CD4-positive, CD25-positive, alpha-beta regulatory T cell (primary cell): ENCODE results near the gene SLC7A5. TPM values are rescaled to one million over a fixed set of nuclear protein-coding genes. Genes with fewer than 3 reads are reported as not detected.
"Not testable (repeated sequence)": the region's sequence is repeated elsewhere in the genome, so short reads cannot be mapped to it uniquely, and the experiment has no call there.

Source experiments
- ATAC-seq, 2 donors: fragments of 150-1000 bp; cut with Tn5 transposase; one replicate each; pipeline ENCODE4 v1.10.0; 2021; ENCODE audit warnings: low read depth in 2 of 2, moderate number of reproducible peaks in 2 of 2, moderate library complexity in 1 of 2
- DNase-seq, 3 donors: peaks; one replicate each; pipeline versions ENCODE4 v3.0.0 to v3.0.0-alpha.2; 2012 to 2022; ENCODE audit warnings: mixed read lengths in 1 of 3
- H3K27ac ChIP-seq: one replicate; pipeline ENCODE4 v1.7.0; 2013; ENCODE audit warnings: mild to moderate bottlenecking, low read length; ENCODE audit not compliant: insufficient read depth, poor library complexity, severe bottlenecking
- H3K27me3 ChIP-seq: one replicate; pipeline ENCODE4 v1.7.0; 2013; ENCODE audit warnings: low read length; ENCODE audit not compliant: control insufficient read depth, insufficient read depth
- H3K36me3 ChIP-seq: one replicate; pipeline ENCODE4 v1.7.0; 2013; ENCODE audit warnings: mild to moderate bottlenecking, low read length, moderate library complexity; ENCODE audit not compliant: control insufficient read depth, insufficient read depth
- H3K4me1 ChIP-seq: 2 replicates; pipeline ENCODE4 v1.7.0; 2013; ENCODE audit warnings: mild to moderate bottlenecking, low read length; ENCODE audit not compliant: insufficient read depth, control insufficient read depth, poor library complexity, severe bottlenecking
- H3K4me3 ChIP-seq: one replicate; pipeline ENCODE4 v1.7.0; 2013; ENCODE audit warnings: low read depth, mild to moderate bottlenecking, low read length, moderate library complexity
- H3K9me3 ChIP-seq, 2 experiments: 1 replicate in 1 of 2; 2 replicates in 1 of 2; pipeline ENCODE4 v1.7.0; 2013; ENCODE audit warnings: low read length in 2 of 2, mild to moderate bottlenecking in 1 of 2, moderate library complexity in 1 of 2; ENCODE audit not compliant: control insufficient read depth in 2 of 2
- H3K27ac Mint-ChIP-seq, 3 donors: one replicate each; pipeline ENCODE4 v1.8.0; 2020 to 2022; ENCODE audit warnings: mild to moderate bottlenecking in 3 of 3, mixed read lengths in 3 of 3, moderate library complexity in 2 of 3
- H3K27me3 Mint-ChIP-seq: one replicate; pipeline ENCODE4 v1.8.0; 2022; ENCODE audit warnings: mild to moderate bottlenecking, mixed read lengths
- H3K36me3 Mint-ChIP-seq: one replicate; pipeline ENCODE4 v1.8.0; 2020; ENCODE audit warnings: mixed read lengths
- H3K4me1 Mint-ChIP-seq, 4 donors: one replicate each; pipeline ENCODE4 v1.8.0; 2020 to 2022; ENCODE audit warnings: mixed read lengths in 4 of 4, mild to moderate bottlenecking in 1 of 4
- H3K4me3 Mint-ChIP-seq, 4 donors: one replicate each; pipeline ENCODE4 v1.8.0; 2020 to 2022; ENCODE audit warnings: mild to moderate bottlenecking in 4 of 4, mixed read lengths in 4 of 4, moderate library complexity in 3 of 4
- H3K9me3 Mint-ChIP-seq, 7 donors: one replicate each; pipeline ENCODE4 v1.8.0; 2020 to 2022; ENCODE audit warnings: mixed read lengths in 7 of 7, mild to moderate bottlenecking in 3 of 7, moderate library complexity in 2 of 7
- polyA plus RNA-seq, 4 donors: library from polyadenylated mRNA; unstranded; fragments of 300-500 nt; fragmentation: Illumina TruSeq; gene quantifications; one replicate each; pipeline ENCODE4 v1.2.3, GENCODE V29; 2021
- total RNA-seq: library from RNA; stranded (reverse); gene quantifications from one replicate; pipeline ENCODE4 v1.2.3, GENCODE V29; 2022

Gene SLC7A5
- 111 TPM for total RNA-seq
- 10 to 100 TPM; 10.3 to 13.3 (median 11.9) TPM for polyA plus RNA-seq

GRCh38 chr16:87869061-87869878 is at the start of gene SLC7A5:
Gene SLC7A5, minus strand, starts transcription at chr16:87869507. Its CDS starts 85 bp downstream, at chr16:87869422.
- H3K27ac Mint-ChIP-seq: peak within 1 kb of the TSS; percentile 95 to 96 (median 96)
- not testable (repeated sequence) for H3K9me3 Mint-ChIP-seq

GRCh38 chr16:87918338-87918737 is 49.0 kb upstream of the SLC7A5 start:
- no peak overlapping the region for H3K4me3 ChIP-seq
- Mint-ChIP-seq H3K4me3 (no peak overlapping the region), H3K27me3 (peaks cover 9% of the 10 kb centered on the region), H3K9me3 (no peaks in the 10 kb centered on the region), H3K4me1 (no peaks in the 10 kb centered on the region), H3K36me3 (no peaks in the 10 kb centered on the region), H3K27ac (no peak overlapping the region)
- H3K36me3 ChIP-seq: no peaks in the 10 kb centered on the region
- H3K4me1 ChIP-seq: no peaks in the 10 kb centered on the region
- H3K9me3 ChIP-seq: no peaks in the 10 kb centered on the region
- DNase-seq: no peak
- H3K27me3 ChIP-seq: no peaks in the 10 kb centered on the region
- H3K27ac ChIP-seq: no peak overlapping the region
- ATAC-seq: no peak

More at GRCh38 chr16:87869061-87869878, at the start of gene SLC7A5:
- H3K27me3 ChIP-seq, H3K36me3 ChIP-seq, H3K27me3 Mint-ChIP-seq, H3K9me3 ChIP-seq, H3K36me3 Mint-ChIP-seq: not testable (repeated sequence)
- peak within 1 kb of the TSS; percentile 92 to 97 (median 96) for H3K4me3 Mint-ChIP-seq
- peaks cover 6 to 51% (median 30%) of the 10 kb centered on the region in 4 donors for H3K4me1 Mint-ChIP-seq
- Histone ChIP-seq H3K27ac (peak within 1 kb of the TSS; percentile 76), H3K4me1 (peaks cover 36% of the 10 kb centered on the region), H3K4me3 (peak within 1 kb of the TSS; percentile 77)
- peak; percentile 63 to 67 for ATAC-seq
- DNase-seq: peak; percentile 78 to 87 (median 82)

- DNase-seq (no peak), ATAC-seq (no peak)
- Mint-ChIP-seq H3K27ac (no peak overlapping the region), H3K4me3 (no peak overlapping the region), H3K36me3 (no peaks in the 10 kb centered on the region), H3K9me3 (no peaks in the 10 kb centered on the region), H3K4me1 (no peaks in the 10 kb centered on the region), H3K27me3 (peaks cover 12% of the 10 kb centered on the region)
- no peaks in the 10 kb centered on the region for H3K36me3 ChIP-seq
- no peaks in the 10 kb centered on the region for H3K27me3 ChIP-seq
- no peak overlapping the region for H3K27ac ChIP-seq
- H3K9me3 ChIP-seq: no peaks in the 10 kb centered on the region
- H3K4me1 ChIP-seq: no peaks in the 10 kb centered on the region
- H3K4me3 ChIP-seq: no peak overlapping the region
Measured at GRCh38 chr16:87917503-87917902, 48.2 kb upstream of the SLC7A5 start.

GRCh38 chr16:87914812-87915211 is 45.5 kb upstream of the SLC7A5 start:
- peak overlapping the region in 1 of 3 donors; percentile 9 for H3K27ac Mint-ChIP-seq
- Histone ChIP-seq H3K27ac (no peak overlapping the region), H3K9me3 (no peaks in the 10 kb centered on the region), H3K36me3 (no peaks in the 10 kb centered on the region), H3K4me3 (no peak overlapping the region), H3K27me3 (no peaks in the 10 kb centered on the region), H3K4me1 (no peaks in the 10 kb centered on the region)
- ATAC-seq: no peak
- H3K36me3 Mint-ChIP-seq: no peaks in the 10 kb centered on the region
- no peaks in the 10 kb centered on the region for H3K9me3 Mint-ChIP-seq
- no peak overlapping the region for H3K4me3 Mint-ChIP-seq
- H3K4me1 Mint-ChIP-seq: no peaks in the 10 kb centered on the region
- H3K27me3 Mint-ChIP-seq: peaks cover 8% of the 10 kb centered on the region
- DNase-seq: no peak

GRCh38 chr16:87914021-87914725 is 44.9 kb upstream of the SLC7A5 start:
- not testable (repeated sequence) for H3K9me3 ChIP-seq, H3K4me3 ChIP-seq, H3K27ac ChIP-seq, H3K4me1 ChIP-seq, H3K4me3 Mint-ChIP-seq, H3K36me3 Mint-ChIP-seq, H3K9me3 Mint-ChIP-seq, H3K27me3 Mint-ChIP-seq, ATAC-seq, DNase-seq, H3K27ac Mint-ChIP-seq, H3K27me3 ChIP-seq, H3K4me1 Mint-ChIP-seq, H3K36me3 ChIP-seq

- not testable (repeated sequence) for H3K4me1 Mint-ChIP-seq, H3K27ac ChIP-seq, H3K36me3 Mint-ChIP-seq, DNase-seq, ATAC-seq, H3K4me3 ChIP-seq, H3K27me3 ChIP-seq, H3K27me3 Mint-ChIP-seq, H3K9me3 Mint-ChIP-seq, H3K36me3 ChIP-seq, H3K4me1 ChIP-seq, H3K9me3 ChIP-seq
- Mint-ChIP-seq H3K4me3 (peak overlapping the region in 1 of 4 donors; percentile 69), H3K27ac (peak overlapping the region in 1 of 3 donors; percentile 11)
Measured at GRCh38 chr16:87912691-87913090, 43.4 kb upstream of the SLC7A5 start.

GRCh38 chr16:87911106-87911763 is 41.9 kb upstream of the SLC7A5 start:
- not testable (repeated sequence) for H3K27me3 Mint-ChIP-seq, H3K4me1 ChIP-seq, H3K9me3 ChIP-seq, H3K4me3 Mint-ChIP-seq, ATAC-seq, H3K27ac Mint-ChIP-seq, H3K9me3 Mint-ChIP-seq, H3K27ac ChIP-seq, H3K27me3 ChIP-seq, H3K36me3 Mint-ChIP-seq, H3K4me1 Mint-ChIP-seq, H3K4me3 ChIP-seq, H3K36me3 ChIP-seq, DNase-seq
